Thyroid gland (tissue), 4 donors: Measurements from ENCODE around the gene ALDH3A2. TPM values are rescaled to one million over a fixed set of nuclear protein-coding genes. Genes with fewer than 3 reads are reported as not detected.
A peak's percentile ranks its signal among the peaks of the same experiment; 100 is the strongest.

Experiments
- DNase-seq, 2 donors: peaks; one replicate each; pipeline ENCODE4 v3.0.0-alpha.2; 2019
- H3K27ac ChIP-seq, 3 donors: fragments of 200-600 bp; sonication (generic); 1 replicate in 2 of 3; 2 replicates in 1 of 3; pipeline ENCODE4 v1.5.1; 2016 to 2019; ENCODE audit warnings: mild to moderate bottlenecking in 1 of 3, moderate library complexity in 1 of 3
- H3K27me3 ChIP-seq: fragments of 200-600 bp; sonication (generic); one replicate; pipeline ENCODE4 v1.5.1; 2019
- H3K36me3 ChIP-seq, 2 donors: fragments of 200-600 bp; sonication (generic); one replicate each; pipeline ENCODE4 v1.5.1; 2016 to 2019
- H3K4me1 ChIP-seq, 2 donors: fragments of 200-600 bp; sonication (generic); one replicate each; pipeline ENCODE4 v1.5.1; 2017 to 2019
- H3K4me3 ChIP-seq, 3 donors: fragments of 200-600 bp; sonication (generic); replicated peaks in 1 of 3; 1 replicate in 2 of 3; 2 replicates in 1 of 3; pipeline ENCODE4 v1.5.1; 2016; ENCODE audit warnings: mild to moderate bottlenecking in 1 of 3
- H3K9me3 ChIP-seq: fragments of 200-600 bp; sonication (generic); one replicate; pipeline ENCODE4 v1.5.1; 2017
- CTCF ChIP-seq, 6 experiments: fragments of 200-600 bp in 3 of 6; fragments of 450-650 bp in 3 of 6; sonication (generic) in 3 of 6; IDR thresholded peaks; one replicate each; pipeline ENCODE4 v1.5.1; 2016 to 2019; ENCODE audit warnings: antibody characterized with exemption in 6 of 6, mild to moderate bottlenecking in 2 of 6, inconsistent platforms in 1 of 6, moderate library complexity in 1 of 6
- POLR2A ChIP-seq, 2 donors: fragments of 450-650 bp; IDR thresholded peaks; one replicate each; pipeline ENCODE4 v1.6.1; 2017; ENCODE audit warnings: antibody characterized with exemption in 2 of 2, mild to moderate bottlenecking in 2 of 2, moderate library complexity in 1 of 2
- WGBS, 2 donors: methylation state at CpG; one replicate each; pipeline ENCODE4 v1.1.5; 2017; 5-methylcytosine and 5-hydroxymethylcytosine counted together
- intact Hi-C: fragments of 100-400 bp; cut with DNase I; formaldehyde crosslinking; loops from one replicate; pipeline ENCODE4 v1.15.1; 2023
- total RNA-seq, 4 donors: library from RNA; depleted of rRNA; stranded (reverse); fragments of >200 nt; gene quantifications; one replicate each; pipeline ENCODE4 v1.2.3, GENCODE V29; 2016

Gene ALDH3A2
- total RNA-seq, 4 donors from 2014 or later = 198 to 566 (median 366) TPM

GRCh38 chr17:19718613-19719354 lies 70.2 kb downstream of the ALDH3A2 start:
- no peak for DNase-seq
- H3K9me3 ChIP-seq = no peaks in the 10 kb centered on the region
- H3K4me3 ChIP-seq = no peak overlapping the region
- peaks cover 30 to 70% of the 10 kb centered on the region in 2 donors for H3K4me1 ChIP-seq
- intact Hi-C loops = no loop called here
- WGBS, 2 donors = 84 to 92% methylated on average over 13 to 15 of the region's 18 CpGs
- H3K36me3 ChIP-seq = no peaks in the 10 kb centered on the region
- TF ChIP-seq CTCF (IDR thresholded peaks at IDR 0.05) (no peak), POLR2A (IDR thresholded peaks at IDR 0.05) (no peak)
- H3K27me3 ChIP-seq = no peaks in the 10 kb centered on the region
- peak overlapping the region in 1 of 3 donors; percentile 65 for H3K27ac ChIP-seq

GRCh38 chr17:19719355-19720209 lies 71.0 kb downstream of the ALDH3A2 start:
- Histone ChIP-seq H3K4me1 (peaks cover 28 to 63% of the 10 kb centered on the region in 2 donors), H3K27ac (peak overlapping the region in 1 of 3 donors; percentile 59), H3K36me3 (no peaks in the 10 kb centered on the region), H3K27me3 (no peaks in the 10 kb centered on the region), H3K9me3 (no peaks in the 10 kb centered on the region), H3K4me3 (no peak overlapping the region)
- TF ChIP-seq CTCF (IDR thresholded peaks at IDR 0.05) (no peak), POLR2A (IDR thresholded peaks at IDR 0.05) (no peak)
- no peak for DNase-seq
- intact Hi-C loops = no loop called here
- WGBS, 2 donors = 92% methylated on average over 17 to 23 of the region's 23 CpGs

GRCh38 chr17:19720210-19720475 lies 71.6 kb downstream of the ALDH3A2 start:
- Histone ChIP-seq H3K27ac (peak overlapping the region; percentile 1 to 59 (median 47)), H3K9me3 (no peaks in the 10 kb centered on the region), H3K36me3 (no peaks in the 10 kb centered on the region), H3K4me3 (no peak overlapping the region), H3K4me1 (peaks cover 26 to 58% of the 10 kb centered on the region in 2 donors), H3K27me3 (no peaks in the 10 kb centered on the region)
- no peak for DNase-seq
- WGBS, 2 donors = 69 to 78% methylated on average over 5 of the region's 5 CpGs
- intact Hi-C loops = no loop called here
- TF ChIP-seq POLR2A (IDR thresholded peaks at IDR 0.05) = no peak
- TF ChIP-seq CTCF (IDR thresholded peaks at IDR 0.05) = no peak

GRCh38 chr17:19720631-19721426 lies 72.3 kb downstream of the ALDH3A2 start:
- no peaks in the 10 kb centered on the region for H3K9me3 ChIP-seq
- DNase-seq = peak; percentile 82 to 85
- no peak for TF ChIP-seq POLR2A (IDR thresholded peaks at IDR 0.05)
- no peak for TF ChIP-seq CTCF (IDR thresholded peaks at IDR 0.05)
- intact Hi-C loops = no loop called here
- 42 to 50% methylated on average over 7 to 8 of the region's 9 CpGs for WGBS, 2 donors
- no peaks in the 10 kb centered on the region for H3K27me3 ChIP-seq
- H3K4me1 ChIP-seq = peaks cover 26 to 55% of the 10 kb centered on the region in 2 donors
- H3K36me3 ChIP-seq = no peaks in the 10 kb centered on the region
- no peak overlapping the region for H3K4me3 ChIP-seq
- peak overlapping the region; percentile 32 to 59 (median 47) for H3K27ac ChIP-seq
